ENCODE data around the gene MEI1.
A peak's percentile ranks its signal among the peaks of the same experiment; 100 is the strongest.

Gene MEI1

DNA sequence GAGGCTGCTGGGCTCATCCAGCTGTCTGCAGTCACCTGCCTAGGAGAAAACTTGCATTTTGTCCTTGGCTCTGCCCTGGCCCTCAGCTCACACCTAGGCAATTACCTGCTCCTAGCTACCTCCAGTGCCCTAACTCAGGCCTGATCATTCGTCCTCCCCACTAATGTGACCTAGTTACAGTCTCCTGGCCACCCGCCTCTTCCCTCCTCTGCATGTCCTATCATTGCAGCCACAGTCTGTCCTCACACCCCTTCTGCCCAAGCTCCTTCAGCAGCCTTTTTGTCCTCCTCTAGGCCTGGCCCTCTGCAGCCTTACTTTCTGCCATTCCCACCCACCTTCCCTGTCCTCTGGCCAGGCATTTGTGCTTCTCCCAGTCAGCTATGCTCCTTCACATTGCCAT is 83.4 kb downstream of the MEI1 start:
- DNase-seq: no peak

DNA sequence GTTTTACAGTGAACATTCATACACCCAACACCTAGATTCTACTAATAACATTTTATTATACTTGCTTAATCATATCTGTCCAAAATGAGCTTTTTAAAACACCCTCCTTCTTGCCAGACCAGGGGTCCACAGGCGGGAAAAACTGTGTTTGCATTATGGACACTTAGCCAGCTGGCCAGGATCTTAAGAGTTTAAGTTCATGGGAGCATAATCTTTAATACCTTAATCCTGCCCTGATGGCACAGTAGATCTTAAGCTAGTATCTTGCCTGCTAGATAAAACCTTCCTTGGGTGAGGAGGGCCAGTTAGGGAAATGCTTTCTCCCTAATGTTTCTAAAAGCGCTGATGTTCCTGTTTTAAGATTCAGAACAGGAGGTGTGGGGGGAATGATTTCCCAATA is 88.0 kb downstream of the MEI1 start:
- no peak for DNase-seq

DNA sequence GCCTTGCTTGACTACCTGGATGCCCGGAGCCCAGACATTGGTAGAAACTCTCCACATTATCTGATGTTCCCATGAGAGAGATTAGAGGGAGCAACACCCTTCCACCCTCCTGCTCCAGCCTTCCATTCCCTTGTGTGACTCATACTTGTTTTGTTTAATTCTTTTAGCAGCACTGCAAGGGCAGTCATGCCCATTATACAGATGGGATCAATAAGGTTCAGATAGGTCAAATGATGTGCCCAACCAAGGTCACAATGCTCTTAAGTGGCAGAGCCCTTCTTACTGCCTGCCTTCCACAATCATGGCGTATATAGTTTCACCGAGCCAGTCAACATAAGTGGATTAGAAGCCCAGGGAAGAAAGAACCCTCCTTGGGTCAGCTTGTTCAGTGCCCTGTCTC is 94.6 kb downstream of the MEI1 start:
- DNase-seq: no peak

GRCh38 chr22:41798736-41799135 is 99.4 kb downstream of the MEI1 start:
- DNase-seq: no peak

GRCh38 chr22:41799486-41800347 is 100.4 kb downstream of the MEI1 start:
- peak; percentile 23 for DNase-seq

GRCh38 chr22:41800348-41801146 is 101.2 kb downstream of the MEI1 start, which contains the start of gene CCDC134:
CCDC134 (plus strand) TSS chr22:41800679; CDS start chr22:41808891, 8,212 bp downstream.
- peak; percentile 88 for DNase-seq

DNA sequence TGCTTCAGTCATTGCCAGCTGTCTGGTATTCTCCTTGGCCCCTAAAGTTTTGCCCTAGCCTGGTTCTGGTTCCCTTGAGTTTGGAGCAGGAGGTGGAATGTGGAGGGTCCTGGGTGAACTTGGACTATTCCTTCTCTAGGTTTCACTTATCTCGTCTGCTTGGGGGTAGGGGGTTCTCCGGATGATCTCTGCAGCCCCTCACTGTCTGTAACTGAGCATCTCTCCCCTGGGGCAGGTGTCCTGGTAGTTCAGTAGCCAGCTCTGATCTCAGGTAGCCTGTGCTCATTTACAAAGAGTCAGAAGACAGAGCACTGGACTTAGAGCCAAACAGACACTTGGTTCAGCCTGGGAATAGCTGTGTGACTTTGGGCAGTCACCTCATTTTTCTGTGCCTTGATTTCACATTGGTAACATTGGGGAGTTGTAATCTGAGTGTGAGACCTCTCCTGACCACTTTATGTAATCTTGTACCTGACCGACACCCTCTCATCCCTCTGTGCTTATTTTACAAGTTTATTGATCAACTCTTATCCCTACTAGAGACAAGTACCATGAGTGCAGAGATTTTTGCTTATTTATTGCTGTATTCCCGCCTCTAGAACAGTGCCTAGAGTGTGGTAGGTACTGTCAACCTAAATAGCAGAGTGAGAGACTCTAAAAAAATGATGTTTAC is 102.0 kb downstream of the MEI1 start:
- DNase-seq: no peak

DNA sequence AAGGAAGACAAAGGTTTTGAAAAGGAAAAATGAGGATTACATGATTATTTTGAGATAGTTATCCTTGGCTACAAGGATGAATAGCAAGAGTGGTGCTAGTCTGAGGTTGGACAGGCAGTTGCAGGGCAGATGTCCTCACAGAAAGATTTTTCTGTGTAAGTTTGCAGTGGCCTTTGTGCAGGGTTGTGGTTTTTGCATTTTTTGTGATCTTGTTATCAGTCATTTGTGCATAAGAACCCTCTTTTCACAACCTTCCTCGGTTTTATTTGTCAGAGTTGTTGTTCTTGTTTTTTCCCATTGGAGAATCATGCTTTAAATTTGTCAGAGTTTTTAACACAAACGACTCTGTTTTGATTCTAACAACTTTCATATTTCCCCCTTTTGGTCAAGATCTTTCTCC is 102.6 kb downstream of the MEI1 start:
- no peak for DNase-seq

GRCh38 chr22:41805639-41806038 is 106.3 kb downstream of the MEI1 start:
- DNase-seq: no peak

DNA sequence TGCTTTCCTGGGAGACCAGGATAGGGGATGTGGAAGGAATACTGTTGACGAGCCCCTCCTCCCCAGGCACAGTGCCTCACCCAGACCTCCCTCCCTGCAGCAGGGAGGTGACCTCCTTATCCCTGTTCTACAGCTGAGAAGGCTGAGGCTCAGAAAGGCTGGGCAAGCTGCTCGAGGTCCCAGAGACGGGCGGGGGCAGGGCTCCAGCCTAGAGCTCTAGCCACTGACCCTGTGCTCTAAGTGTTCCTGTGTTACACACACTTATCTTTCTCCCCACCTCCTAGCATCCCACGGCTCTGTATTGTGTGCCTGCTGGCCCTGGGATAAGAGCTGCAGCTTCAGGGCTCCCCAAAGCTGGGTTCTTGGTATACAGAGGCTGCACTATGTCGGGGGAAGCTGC is 109.1 kb downstream of the MEI1 start:
- DNase-seq: no peak

GRCh38 chr22:41810022-41810421 is 110.7 kb downstream of the MEI1 start:
- no peak for DNase-seq

- no peak for DNase-seq
Measured at GRCh38 chr22:41812805-41813545, 113.7 kb downstream of the MEI1 start.

DNA sequence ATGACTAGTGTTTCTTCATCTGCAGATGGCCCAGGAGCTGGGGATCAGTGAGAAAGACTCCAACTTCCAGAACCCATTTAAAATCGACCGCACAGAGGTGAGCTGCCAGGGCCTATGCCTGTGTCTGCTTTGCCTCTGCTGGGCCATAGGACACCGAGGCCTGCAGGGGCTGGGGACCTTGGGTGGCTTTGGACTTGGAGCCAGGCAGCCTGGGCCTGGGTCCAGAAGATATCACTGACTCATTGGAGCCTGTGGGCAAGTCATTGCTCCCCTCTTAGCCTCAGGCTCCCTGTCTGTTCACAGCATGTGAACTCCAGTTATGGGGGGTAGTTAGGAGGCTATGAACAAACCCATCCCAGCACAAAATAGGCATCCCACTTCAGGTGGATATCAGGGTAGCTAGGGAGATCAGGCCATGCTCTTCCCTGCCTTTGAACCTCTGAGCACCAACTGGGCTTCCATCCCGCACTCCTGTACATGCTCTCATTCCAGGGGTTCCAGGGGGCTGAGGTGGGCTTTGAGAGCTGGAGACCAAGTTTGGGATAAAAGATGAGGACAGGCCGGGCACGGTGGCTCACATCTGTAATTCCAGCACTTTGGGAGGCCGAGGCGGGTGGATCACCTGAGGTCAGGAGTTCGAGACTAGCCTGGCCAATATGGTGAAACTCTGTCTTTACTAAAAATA is 114.6 kb downstream of the MEI1 start:
- no peak for DNase-seq

- no peak for DNase-seq
Measured at GRCh38 chr22:41815716-41816115, 116.4 kb downstream of the MEI1 start.

GRCh38 chr22:41816241-41816640 is 116.9 kb downstream of the MEI1 start:
- no peak for DNase-seq

DNA sequence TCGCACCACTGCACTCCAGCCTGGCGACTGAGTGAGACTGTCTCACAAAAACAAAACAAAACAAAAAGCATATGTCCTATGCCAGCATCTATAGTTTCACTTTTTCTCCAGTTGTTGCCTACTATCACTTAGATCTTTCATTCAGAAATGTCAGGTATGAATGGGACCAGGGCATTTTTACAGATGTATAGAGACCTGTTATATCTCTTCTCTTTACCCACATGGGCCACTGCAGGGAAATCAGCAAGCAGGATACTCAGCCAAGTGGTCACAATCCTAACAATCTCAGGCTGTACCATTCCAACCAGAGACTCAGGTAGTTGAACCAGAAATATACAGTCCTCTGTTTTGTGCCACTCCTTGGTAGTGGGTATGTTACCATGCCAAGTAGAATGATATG is 117.6 kb downstream of the MEI1 start:
- DNase-seq: no peak

- DNase-seq: no peak
Measured at GRCh38 chr22:41818011-41818410, 118.7 kb downstream of the MEI1 start.

- DNase-seq: no peak
Measured at GRCh38 chr22:41818596-41818995, 119.3 kb downstream of the MEI1 start.

- DNase-seq: no peak
Measured at GRCh38 chr22:41819257-41819656, 120.0 kb downstream of the MEI1 start.

GRCh38 chr22:41820447-41820846 is 121.1 kb downstream of the MEI1 start:
- DNase-seq: no peak

DNA sequence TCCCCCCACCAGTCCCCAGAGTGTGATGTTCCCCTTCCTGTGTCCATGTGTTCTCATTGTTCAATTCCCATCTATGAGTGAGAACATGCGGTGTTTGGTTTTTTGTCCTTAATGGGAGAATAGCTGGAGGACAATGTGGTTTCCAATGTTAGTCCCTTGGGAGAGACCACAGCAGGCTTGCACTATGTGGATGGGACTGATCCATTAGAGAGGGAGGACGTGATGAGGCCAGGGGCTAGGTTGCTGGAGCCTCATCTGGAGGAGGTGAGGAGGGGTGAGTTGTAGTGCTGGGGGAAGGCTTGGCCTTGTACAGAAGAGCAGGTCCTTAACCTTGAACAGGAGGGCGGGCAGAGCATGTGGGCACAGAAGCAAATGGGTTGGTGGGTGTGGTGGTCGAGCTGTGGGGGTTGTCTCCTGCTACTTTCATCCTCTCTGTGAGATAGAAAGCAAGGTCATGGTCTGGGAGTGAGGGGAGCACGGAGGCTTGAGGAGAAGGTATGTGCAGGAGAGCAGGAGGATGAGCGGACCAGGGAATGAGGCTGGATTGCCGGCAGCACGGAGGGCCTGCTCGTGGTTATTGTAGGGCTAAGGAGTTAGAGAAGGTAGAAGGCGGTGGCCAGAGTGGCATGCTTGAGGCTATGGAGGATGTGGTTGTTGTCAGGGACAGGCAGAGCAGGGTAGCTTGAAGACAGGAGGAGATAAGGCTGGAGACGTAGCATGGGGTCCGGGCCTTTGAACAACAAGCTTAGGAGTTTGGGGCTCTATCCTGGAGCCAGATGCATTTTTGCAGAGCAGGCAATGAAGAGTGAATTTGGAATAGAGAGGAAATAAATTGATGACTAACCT is 122.4 kb downstream of the MEI1 start:
- peak; percentile 14 for DNase-seq
